Measurements from ENCODE around the gene CACNA1D.

- TF ChIP-seq CTCF (IDR thresholded peaks at IDR 0.05) = no peak
- no peak for TF ChIP-seq POLR2A (IDR thresholded peaks at IDR 0.05)
These were observed 140.6 kb downstream of the CACNA1D start for GRCh38 chr3:53635041-53635440.
